Measurements from ENCODE around the gene MSL3B.

Gene MSL3B

GRCh38 chr2:233831861-233832260 is 36.3 kb downstream of the MSL3B start:
- Histone ChIP-seq H4K8ac (ENCODE audit: low read depth, low read length) (no peak overlapping the region), H3K27me3 (ENCODE audit: control insufficient read depth in 3 of 3, insufficient read depth in 3 of 3, low read depth in 1 of 3, low read length in 3 of 3) (no peaks in the 10 kb centered on the region), H3K18ac (ENCODE audit: low read length) (no peak overlapping the region), H3K79me1 (ENCODE audit: low read depth, low read length) (peaks cover 1% of the 10 kb centered on the region), H2BK5ac (ENCODE audit: low read length) (no peak overlapping the region), H3K23ac (ENCODE audit: low read depth, low read length, poor library complexity) (no peak overlapping the region), H2BK15ac (ENCODE audit: low read length) (no peak overlapping the region), H3K9ac (ENCODE audit: low read depth, low read length, poor library complexity) (no peak overlapping the region), H3K27ac (replicated peaks; ENCODE audit: low read length) (no peak overlapping the region), H3K14ac (ENCODE audit: low read length) (no peak overlapping the region), H3K9me3 (replicated peaks in 1 of 2; ENCODE audit: control insufficient read depth in 2 of 2, insufficient read depth in 1 of 2, low read depth in 1 of 2, low read length in 2 of 2) (peaks cover 0 to 3% of the 10 kb centered on the region in 2 donors), H3K4me1 (ENCODE audit: control insufficient read depth in 2 of 2, insufficient read depth in 1 of 2, low read depth in 1 of 2, low read length in 2 of 2) (peaks cover 6% of the 10 kb centered on the region in 2 donors), H3K4me2 (ENCODE audit: insufficient read depth, low read length, poor library complexity, severe bottlenecking) (no peak overlapping the region), H2BK12ac (ENCODE audit: low read length) (no peak overlapping the region), H2BK120ac (ENCODE audit: low read depth, low read length) (no peak overlapping the region), H2AFZ (ENCODE audit: low read length) (no peak overlapping the region), H4K91ac (ENCODE audit: low read depth, low read length, poor library complexity) (no peak overlapping the region), H3K36me3 (replicated peaks in 1 of 2; ENCODE audit: control insufficient read depth in 2 of 2, insufficient read depth in 2 of 2, low read length in 2 of 2) (peaks cover 20 to 38% of the 10 kb centered on the region in 2 donors), H2AK5ac (ENCODE audit: low read depth, low read length) (no peak overlapping the region), H3K4ac (ENCODE audit: low read length) (no peak overlapping the region), H3K4me3 (ENCODE audit: low read length in 2 of 2) (no peak overlapping the region)
- WGBS, 2 donors (ENCODE audit: extremely low coverage in 2 of 2, insufficient read length in 2 of 2, insufficient replicate concordance in 1 of 2) = no CpG with 5 or more reads among the region's 6 CpGs
- DNase-seq (ENCODE audit: low spot score) = no peak

DNA sequence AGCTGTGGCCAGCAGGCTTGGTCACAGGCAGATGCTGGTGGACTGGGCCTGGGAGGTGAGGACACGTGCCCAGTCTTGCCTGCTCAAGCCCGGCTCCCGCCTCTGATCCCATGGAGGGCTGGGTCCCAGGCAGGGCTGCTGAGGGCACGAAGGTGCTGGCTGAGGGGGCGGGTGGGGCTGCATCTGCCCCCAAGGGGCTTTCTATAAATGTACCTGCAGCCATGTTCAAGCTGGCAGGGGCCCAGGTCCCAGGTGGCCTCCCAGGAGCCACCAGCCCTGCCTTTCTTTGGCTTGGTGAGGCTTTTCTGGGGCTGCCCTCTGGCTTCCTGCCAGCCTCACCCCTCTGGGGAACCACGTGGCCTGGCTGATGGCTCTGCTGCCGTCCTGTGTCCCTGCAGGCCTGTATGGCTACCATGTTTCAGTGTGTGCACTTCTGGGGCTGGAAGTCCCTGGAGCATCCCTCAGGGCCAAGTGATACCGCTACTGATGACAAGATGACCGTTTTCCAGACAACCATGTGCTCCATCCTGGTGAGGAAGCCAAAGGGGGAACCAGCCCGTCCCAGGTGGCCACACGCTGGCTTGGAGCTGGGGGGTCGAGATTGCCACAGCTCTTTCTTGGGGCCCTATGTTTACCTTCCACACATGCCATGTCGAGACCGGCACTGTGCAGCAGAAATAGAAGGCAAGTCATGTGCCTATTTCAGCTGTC is 37.0 kb downstream of the MSL3B start:
- no peak for DNase-seq (ENCODE audit: low spot score)

GRCh38 chr2:233830111-233830802 is 37.9 kb downstream of the MSL3B start:
- H2BK15ac ChIP-seq (ENCODE audit: low read length) = no peak overlapping the region
- no peak overlapping the region for H2BK12ac ChIP-seq (ENCODE audit: low read length)
- peaks cover 8 to 22% of the 10 kb centered on the region in 2 donors for H3K36me3 ChIP-seq (replicated peaks in 1 of 2; ENCODE audit: control insufficient read depth in 2 of 2, insufficient read depth in 2 of 2, low read length in 2 of 2)
- no peak overlapping the region for H2AFZ ChIP-seq (ENCODE audit: low read length)
- H3K4me1 ChIP-seq (ENCODE audit: control insufficient read depth in 2 of 2, insufficient read depth in 1 of 2, low read depth in 1 of 2, low read length in 2 of 2) = peaks cover 6% of the 10 kb centered on the region in 2 donors
- peak overlapping the region; percentile 65 for H3K14ac ChIP-seq (ENCODE audit: low read length)
- no CpG with 5 or more reads among the region's 6 CpGs for WGBS, 2 donors (ENCODE audit: extremely low coverage in 2 of 2, insufficient read length in 2 of 2, insufficient replicate concordance in 1 of 2)
- no peak overlapping the region for H3K4me2 ChIP-seq (ENCODE audit: insufficient read depth, low read length, poor library complexity, severe bottlenecking)
- H2BK5ac ChIP-seq (ENCODE audit: low read length) = no peak overlapping the region
- H4K91ac ChIP-seq (ENCODE audit: low read depth, low read length, poor library complexity) = peak overlapping the region; percentile 69
- H3K18ac ChIP-seq (ENCODE audit: low read length) = no peak overlapping the region
- no peak overlapping the region for H2BK120ac ChIP-seq (ENCODE audit: low read depth, low read length)
- H3K27me3 ChIP-seq (ENCODE audit: control insufficient read depth in 3 of 3, insufficient read depth in 3 of 3, low read depth in 1 of 3, low read length in 3 of 3) = no peaks in the 10 kb centered on the region
- peaks cover 1% of the 10 kb centered on the region for H3K79me1 ChIP-seq (ENCODE audit: low read depth, low read length)
- no peak overlapping the region for H3K23ac ChIP-seq (ENCODE audit: low read depth, low read length, poor library complexity)
- H3K9ac ChIP-seq (ENCODE audit: low read depth, low read length, poor library complexity) = peak overlapping the region; percentile 18
- no peaks in the 10 kb centered on the region for H3K9me3 ChIP-seq (replicated peaks in 1 of 2; ENCODE audit: control insufficient read depth in 2 of 2, insufficient read depth in 1 of 2, low read depth in 1 of 2, low read length in 2 of 2)
- no peak overlapping the region for H3K4ac ChIP-seq (ENCODE audit: low read length)
- no peak overlapping the region for H3K27ac ChIP-seq (replicated peaks; ENCODE audit: low read length)
- H3K4me3 ChIP-seq (ENCODE audit: low read length in 2 of 2) = no peak overlapping the region
- peak overlapping the region; percentile 52 for H2AK5ac ChIP-seq (ENCODE audit: low read depth, low read length)
- no peak for DNase-seq (ENCODE audit: low spot score)
- peak overlapping the region; percentile 48 for H4K8ac ChIP-seq (ENCODE audit: low read depth, low read length)

More for the DNA sequence above, 37.0 kb downstream of the MSL3B start:
- H2BK5ac ChIP-seq (ENCODE audit: low read length) = peak overlapping the region; percentile 35
- no peak overlapping the region for H3K4ac ChIP-seq (ENCODE audit: low read length)
- H2AFZ ChIP-seq (ENCODE audit: low read length) = no peak overlapping the region
- peak overlapping the region; percentile 48 for H4K8ac ChIP-seq (ENCODE audit: low read depth, low read length)
- peaks cover 1% of the 10 kb centered on the region for H3K79me1 ChIP-seq (ENCODE audit: low read depth, low read length)
- no peak overlapping the region for H2BK15ac ChIP-seq (ENCODE audit: low read length)
- no peak overlapping the region for H4K91ac ChIP-seq (ENCODE audit: low read depth, low read length, poor library complexity)
- WGBS, 2 donors (ENCODE audit: extremely low coverage in 2 of 2, insufficient read length in 2 of 2, insufficient replicate concordance in 1 of 2) = no CpG with 5 or more reads among the region's 14 CpGs
- H3K4me1 ChIP-seq (ENCODE audit: control insufficient read depth in 2 of 2, insufficient read depth in 1 of 2, low read depth in 1 of 2, low read length in 2 of 2) = peaks cover 6% of the 10 kb centered on the region in 2 donors
- no peak overlapping the region for H3K27ac ChIP-seq (replicated peaks; ENCODE audit: low read length)
- H3K27me3 ChIP-seq (ENCODE audit: control insufficient read depth in 3 of 3, insufficient read depth in 3 of 3, low read depth in 1 of 3, low read length in 3 of 3) = no peaks in the 10 kb centered on the region
- no peak overlapping the region for H3K9ac ChIP-seq (ENCODE audit: low read depth, low read length, poor library complexity)
- H3K14ac ChIP-seq (ENCODE audit: low read length) = peak overlapping the region; percentile 65
- no peak overlapping the region for H3K4me2 ChIP-seq (ENCODE audit: insufficient read depth, low read length, poor library complexity, severe bottlenecking)
- H3K9me3 ChIP-seq (replicated peaks in 1 of 2; ENCODE audit: control insufficient read depth in 2 of 2, insufficient read depth in 1 of 2, low read depth in 1 of 2, low read length in 2 of 2) = peaks cover 0 to 2% of the 10 kb centered on the region in 2 donors
- peak overlapping the region; percentile 46 for H3K23ac ChIP-seq (ENCODE audit: low read depth, low read length, poor library complexity)
- H3K18ac ChIP-seq (ENCODE audit: low read length) = peak overlapping the region; percentile 42
- H2BK120ac ChIP-seq (ENCODE audit: low read depth, low read length) = peak overlapping the region; percentile 67
- no peak overlapping the region for H3K4me3 ChIP-seq (ENCODE audit: low read length in 2 of 2)
- H3K36me3 ChIP-seq (replicated peaks in 1 of 2; ENCODE audit: control insufficient read depth in 2 of 2, insufficient read depth in 2 of 2, low read length in 2 of 2) = peaks cover 15 to 31% of the 10 kb centered on the region in 2 donors
- H2BK12ac ChIP-seq (ENCODE audit: low read length) = no peak overlapping the region
- peak overlapping the region; percentile 63 for H2AK5ac ChIP-seq (ENCODE audit: low read depth, low read length)
